Epithelial cell of esophagus (primary cell): ENCODE measurements around the gene RPL13A.

Experiments used
- DNase-seq: peaks from one replicate; pipeline ENCODE4 v3.0.0; 2010; ENCODE audit warnings: low read depth
- H3K4me3 ChIP-seq: 2 replicates; pipeline ENCODE4 v1.5.1; 2011; ENCODE audit warnings: mild to moderate bottlenecking, low read length, control low read depth
- CTCF ChIP-seq: IDR thresholded peaks from 2 replicates; pipeline ENCODE4 v1.5.1; 2011; ENCODE audit warnings: low read depth, mild to moderate bottlenecking, low read length, control low read depth, inconsistent platforms; ENCODE audit not compliant: insufficient read depth; ENCODE audit errors: missing control alignments

The RPL13A gene

GRCh38 chr19:49486710-49487276, 615 bp upstream of the RPL13A start:
- H3K4me3 ChIP-seq = peak overlapping the region; percentile 33
- DNase-seq = no peak
- TF ChIP-seq CTCF = no peak

- no peak for TF ChIP-seq CTCF
- DNase-seq = no peak
- H3K4me3 ChIP-seq = peak overlapping the region; percentile 96
Observed at GRCh38 chr19:49488046-49488862, 846 bp downstream of the RPL13A start.

GRCh38 chr19:49488863-49489537, 1.6 kb downstream of the RPL13A start:
- TF ChIP-seq CTCF = no peak
- no peak for DNase-seq
- H3K4me3 ChIP-seq = peak overlapping the region; percentile 96

- peak overlapping the region; percentile 96 for H3K4me3 ChIP-seq
- TF ChIP-seq CTCF = peak; percentile 20
- no peak for DNase-seq
Observed at GRCh38 chr19:49489601-49490167, 2.3 kb downstream of the RPL13A start.

- peak overlapping the region; percentile 96 for H3K4me3 ChIP-seq
- DNase-seq = no peak
- no peak for TF ChIP-seq CTCF
Observed at GRCh38 chr19:49490287-49491029, 3.0 kb downstream of the RPL13A start.

- TF ChIP-seq CTCF = no peak
- DNase-seq = no peak
- no peak overlapping the region for H3K4me3 ChIP-seq
Observed at GRCh38 chr19:49491030-49491803, 3.8 kb downstream of the RPL13A start.
